ENCODE measurements around the gene TGM1.

The TGM1 gene

DNA sequence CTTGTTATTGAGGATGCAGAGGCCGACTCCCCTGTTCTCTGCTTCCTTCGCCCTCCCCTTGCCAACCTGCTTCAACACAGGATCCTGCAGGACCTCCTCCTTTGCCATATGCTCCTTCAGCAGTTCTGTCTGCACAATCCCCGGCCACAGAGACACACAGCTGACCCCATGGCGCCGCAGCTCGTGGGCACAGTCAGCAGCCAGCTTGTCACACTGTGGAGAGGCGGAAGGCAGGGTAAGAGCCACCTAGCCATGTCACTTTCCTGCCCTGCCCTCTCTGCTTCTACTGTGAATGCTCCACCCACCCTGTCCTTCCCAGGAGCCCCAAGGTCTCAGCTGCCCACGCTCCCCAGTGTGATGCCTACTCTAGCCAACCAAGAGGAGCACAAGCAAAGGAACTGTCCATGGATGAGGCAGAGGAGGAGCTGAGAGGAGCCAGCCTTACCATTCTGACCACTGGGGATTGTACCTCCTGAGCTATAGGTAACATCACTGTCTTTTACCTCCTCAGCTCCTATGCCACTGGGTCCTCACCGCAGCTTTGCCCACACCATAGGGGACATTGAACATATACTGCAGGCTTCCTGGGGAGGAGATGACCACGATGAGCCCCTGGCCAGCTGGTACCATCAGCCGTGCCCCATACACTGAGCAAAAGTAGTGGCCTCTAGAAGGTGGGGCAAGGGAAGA lies 29.3 kb upstream of the TGM1 start:
- no peak for DNase-seq (ENCODE audit: low read depth, low spot score)

DNA sequence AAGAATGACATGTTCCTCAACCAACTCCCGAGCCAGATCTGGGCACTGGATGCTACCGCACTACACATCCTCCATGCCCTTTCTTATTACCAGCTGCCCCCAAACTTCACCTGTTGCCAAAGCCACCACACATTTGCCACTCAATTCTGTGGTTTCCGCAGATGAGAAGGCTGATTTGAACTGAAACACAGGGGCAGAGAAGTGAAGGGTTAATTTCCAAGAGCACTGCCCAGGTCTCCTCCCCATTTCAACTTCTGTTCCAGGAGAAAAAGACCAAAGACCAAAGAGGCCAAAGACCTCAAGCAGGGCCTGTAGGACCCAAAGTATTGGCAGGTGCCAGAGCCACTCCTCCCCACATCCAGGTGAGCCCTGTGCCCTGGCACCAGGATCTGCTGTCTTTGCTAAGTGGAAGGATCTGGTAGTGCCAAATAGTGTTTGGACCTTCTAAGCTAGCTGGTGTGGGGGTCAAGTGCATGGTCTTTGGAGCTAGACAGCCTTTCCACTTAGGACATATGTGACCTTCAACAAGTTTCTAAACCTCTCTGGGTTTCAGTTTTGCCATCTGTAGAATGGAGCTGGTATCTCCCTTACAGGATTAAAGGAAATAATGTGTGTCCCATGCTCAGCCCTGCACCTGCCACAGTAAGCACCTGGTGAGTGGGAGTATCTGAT lies 28.6 kb upstream of the TGM1 start:
- no peak for DNase-seq (ENCODE audit: low read depth, low spot score)

DNA sequence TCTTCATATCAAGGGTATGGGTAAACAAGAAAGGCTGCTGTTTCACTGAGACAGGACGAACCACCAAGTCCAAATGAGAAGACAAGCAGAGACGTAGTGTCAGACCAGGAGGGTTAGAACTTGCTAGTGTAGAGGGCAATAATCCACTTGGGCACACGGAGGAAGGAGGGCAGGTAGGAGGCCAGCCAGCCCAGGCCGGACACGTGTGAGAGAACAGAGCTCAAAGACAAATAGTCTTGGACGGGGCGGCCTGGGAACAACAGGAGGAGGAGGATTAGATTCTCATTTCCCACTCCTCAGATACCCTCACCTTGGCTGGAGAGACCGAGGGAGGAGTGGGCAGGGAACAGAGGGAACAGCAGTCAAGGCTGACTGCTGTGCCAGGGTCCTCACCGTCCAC lies 27.8 kb upstream of the TGM1 start:
- DNase-seq (ENCODE audit: low read depth, low spot score): no peak

DNA sequence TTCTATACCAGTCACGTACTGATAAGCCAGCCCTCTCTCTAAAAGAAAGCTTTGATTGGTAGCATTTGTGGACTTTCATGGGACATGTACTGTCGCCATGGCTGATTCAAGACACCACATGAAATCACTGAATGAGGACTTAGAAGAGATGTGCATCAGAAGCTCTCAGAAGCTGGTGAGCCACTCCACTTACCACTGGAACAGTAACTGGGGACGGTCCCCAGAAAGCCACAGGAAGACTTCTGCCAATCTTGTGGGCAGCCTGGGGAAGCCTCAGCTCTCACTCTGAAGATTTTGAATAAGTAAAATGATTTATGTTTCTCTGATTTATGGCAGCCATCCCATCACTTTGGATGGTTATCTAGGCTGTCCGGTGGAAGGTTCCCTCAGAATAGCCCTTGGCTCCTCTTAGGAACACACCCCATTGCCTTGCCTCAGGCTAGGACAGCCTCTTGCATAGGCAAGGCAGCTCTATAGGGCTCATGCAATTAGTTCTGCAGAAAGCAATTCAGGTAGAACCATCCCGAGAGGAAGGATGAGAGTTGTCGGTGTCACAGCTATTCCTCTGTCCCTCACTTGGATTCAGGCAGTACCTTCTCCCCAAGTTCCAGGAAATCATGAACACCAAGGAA lies 26.8 kb upstream of the TGM1 start:
- DNase-seq (ENCODE audit: low read depth, low spot score): no peak

DNA sequence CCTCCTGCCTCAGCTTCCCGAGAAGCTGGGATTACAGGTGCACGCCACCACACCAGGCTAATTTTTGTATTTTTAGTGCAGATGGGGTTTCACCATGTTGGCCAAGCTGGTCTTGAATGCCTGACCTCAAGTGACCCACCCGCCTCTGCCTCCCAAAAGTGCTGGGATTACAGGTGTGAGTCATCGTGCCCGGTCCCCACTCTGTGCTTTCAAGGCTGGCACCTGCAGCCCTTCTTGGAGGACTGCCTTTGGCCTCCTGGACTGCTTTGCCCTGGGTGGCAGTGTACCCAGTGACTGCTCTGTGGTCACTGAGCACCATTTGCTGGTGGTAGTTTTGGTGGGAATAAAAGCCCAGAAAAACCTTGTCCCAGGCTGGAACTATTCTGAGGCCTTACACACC lies 24.0 kb upstream of the TGM1 start:
- DNase-seq (ENCODE audit: low read depth, low spot score): no peak

DNA sequence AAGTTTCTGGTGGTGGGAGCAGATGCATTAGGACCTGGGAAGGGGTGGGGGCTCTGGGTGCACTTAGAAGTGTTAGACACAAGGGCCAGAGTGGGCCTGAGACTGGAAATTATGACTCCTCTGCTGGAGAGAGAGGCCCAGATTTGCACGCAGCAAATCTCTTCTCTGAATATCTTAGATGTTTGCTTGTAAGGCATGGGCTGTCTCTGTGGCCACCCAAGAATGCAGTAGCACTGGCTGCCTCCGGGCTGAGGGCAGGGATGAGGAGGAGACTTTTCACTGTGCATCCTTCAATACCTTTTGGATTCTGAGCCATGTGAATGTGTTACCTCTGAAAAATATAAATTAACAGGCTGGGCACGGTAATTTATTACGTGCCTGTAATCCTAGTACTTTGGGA lies 22.4 kb upstream of the TGM1 start:
- no peak for DNase-seq (ENCODE audit: low read depth, low spot score)

DNA sequence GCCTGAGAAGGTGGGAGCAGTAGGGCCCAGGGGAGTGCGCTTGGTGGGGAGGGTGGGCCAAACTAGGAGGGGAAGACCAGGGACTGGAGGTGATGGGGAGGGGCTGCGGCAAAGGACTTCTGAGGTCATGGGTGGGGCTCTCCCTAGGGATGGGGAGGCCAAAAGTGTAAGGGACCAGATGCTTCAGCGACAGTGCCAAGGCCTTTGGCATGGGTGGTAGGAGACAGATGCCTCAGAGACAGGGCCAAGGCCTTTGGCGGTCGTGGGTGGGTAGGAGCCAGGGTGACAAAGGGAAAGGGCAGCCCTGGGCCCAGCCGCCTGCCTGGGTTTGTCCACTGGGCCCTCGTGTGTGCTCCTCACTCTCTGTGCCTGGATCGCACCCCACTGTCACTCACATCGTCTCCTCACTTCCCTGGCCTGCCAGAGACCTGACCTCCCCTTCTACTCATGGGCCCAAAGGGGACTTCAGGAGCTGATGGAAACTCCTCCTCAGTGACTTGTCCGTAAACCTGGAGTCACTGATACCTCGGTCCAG lies 21.6 kb upstream of the TGM1 start:
- DNase-seq (ENCODE audit: low read depth, low spot score): no peak

DNA sequence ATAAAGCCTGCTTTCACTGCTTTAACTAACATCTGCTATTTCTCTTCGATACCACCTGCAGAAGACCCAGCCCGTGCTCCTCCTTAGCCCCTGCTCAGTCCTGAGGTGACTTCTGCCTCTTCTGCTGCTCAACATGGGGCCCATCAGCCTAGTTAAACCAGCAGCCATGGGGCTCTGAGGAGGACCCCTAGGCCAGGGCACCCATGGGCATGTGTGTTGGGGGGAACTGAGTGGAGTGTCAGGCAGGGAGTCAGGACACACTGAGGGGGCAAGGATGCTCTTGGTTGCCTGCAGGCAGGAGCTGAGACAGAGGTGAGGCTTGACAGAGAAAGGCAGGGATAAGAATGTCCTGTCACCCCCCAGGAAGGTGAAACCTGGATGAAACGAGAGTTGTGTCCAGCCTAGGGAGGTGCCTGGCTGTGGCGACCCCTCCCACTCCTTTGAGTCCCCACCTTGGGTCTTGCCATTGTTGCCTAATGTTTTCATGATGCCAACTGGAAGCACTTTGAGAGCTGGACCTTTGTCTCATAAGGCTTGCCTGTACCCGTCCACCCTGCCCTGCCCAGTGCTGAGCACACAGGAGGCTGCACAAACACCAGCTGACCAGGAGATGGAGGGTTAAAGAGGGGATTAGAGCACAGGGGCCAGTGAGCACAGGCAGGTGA lies 21.0 kb upstream of the TGM1 start:
- DNase-seq (ENCODE audit: low read depth, low spot score): no peak

DNA sequence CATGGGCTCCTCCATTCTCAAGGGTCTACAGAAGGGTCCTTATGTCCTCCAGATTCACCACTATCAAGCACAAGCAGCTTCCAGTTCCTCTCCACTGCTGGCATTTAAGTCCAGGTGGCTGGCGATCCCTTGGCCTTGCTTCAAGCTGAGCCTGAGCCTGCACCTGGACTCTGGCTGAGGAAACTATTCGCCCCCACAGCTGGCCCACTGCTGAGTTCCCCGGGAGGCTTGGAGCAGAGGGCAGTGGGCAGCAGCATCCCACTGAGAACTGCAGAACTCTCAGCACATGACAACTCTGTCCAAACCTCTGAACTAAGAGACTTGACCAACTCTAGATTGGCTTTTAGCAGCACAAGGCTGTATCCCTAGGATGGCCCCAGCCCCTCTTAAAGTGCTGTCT lies 19.8 kb upstream of the TGM1 start:
- no peak for DNase-seq (ENCODE audit: low read depth, low spot score)

DNA sequence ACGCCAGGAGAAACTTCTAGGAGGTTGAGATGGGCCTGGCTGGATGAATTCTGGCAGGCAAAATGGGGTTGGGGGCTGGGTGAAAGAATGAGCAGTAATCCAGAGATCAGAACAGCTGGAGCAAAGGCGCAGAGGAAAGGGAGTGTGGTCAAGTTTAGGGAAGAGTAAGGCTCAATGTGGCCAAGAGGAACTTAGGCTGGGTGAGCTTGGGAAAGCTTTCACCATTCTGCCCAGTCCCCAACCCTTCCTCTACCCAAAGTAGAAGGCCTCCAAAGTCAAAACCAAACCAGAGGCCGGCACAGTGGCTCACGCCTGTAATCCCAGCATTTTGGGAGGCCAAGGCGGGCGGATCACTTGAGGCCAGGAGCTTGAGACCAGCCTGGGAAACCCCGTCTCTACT lies 18.7 kb upstream of the TGM1 start:
- DNase-seq (ENCODE audit: low read depth, low spot score): no peak

DNA sequence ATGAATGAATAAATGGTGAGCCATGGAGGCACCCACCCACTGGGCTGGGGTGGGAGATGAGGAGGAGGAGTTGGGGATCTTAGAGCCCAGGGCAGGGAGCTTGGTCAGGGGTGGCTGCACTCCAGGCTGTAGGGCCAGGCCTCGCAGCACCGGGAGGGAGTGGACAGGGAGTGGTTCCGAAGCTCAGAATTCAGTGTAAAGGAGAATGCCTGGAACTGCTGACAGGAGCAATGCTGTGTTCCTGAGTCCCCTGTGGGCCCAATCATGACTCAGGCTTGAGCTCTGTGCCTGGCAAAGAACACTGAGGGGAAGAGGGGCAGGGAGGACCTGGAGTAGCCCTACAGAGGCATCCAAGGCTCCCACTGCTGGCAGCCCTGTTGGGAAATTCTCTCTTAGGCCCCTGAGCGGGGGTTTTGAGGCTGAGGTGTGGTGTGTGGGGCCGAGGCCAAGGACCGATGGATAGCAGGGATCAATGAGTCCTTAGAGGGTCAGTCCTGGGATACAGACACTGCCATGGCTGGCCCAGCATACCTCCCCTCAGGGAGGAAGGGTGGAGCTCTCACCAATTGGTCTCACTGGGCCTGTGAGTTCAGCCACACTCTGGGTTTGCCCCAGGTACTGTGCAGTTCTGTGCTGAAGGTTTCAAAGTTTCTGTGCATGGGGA lies 18.0 kb upstream of the TGM1 start:
- DNase-seq (ENCODE audit: low read depth, low spot score): no peak

DNA sequence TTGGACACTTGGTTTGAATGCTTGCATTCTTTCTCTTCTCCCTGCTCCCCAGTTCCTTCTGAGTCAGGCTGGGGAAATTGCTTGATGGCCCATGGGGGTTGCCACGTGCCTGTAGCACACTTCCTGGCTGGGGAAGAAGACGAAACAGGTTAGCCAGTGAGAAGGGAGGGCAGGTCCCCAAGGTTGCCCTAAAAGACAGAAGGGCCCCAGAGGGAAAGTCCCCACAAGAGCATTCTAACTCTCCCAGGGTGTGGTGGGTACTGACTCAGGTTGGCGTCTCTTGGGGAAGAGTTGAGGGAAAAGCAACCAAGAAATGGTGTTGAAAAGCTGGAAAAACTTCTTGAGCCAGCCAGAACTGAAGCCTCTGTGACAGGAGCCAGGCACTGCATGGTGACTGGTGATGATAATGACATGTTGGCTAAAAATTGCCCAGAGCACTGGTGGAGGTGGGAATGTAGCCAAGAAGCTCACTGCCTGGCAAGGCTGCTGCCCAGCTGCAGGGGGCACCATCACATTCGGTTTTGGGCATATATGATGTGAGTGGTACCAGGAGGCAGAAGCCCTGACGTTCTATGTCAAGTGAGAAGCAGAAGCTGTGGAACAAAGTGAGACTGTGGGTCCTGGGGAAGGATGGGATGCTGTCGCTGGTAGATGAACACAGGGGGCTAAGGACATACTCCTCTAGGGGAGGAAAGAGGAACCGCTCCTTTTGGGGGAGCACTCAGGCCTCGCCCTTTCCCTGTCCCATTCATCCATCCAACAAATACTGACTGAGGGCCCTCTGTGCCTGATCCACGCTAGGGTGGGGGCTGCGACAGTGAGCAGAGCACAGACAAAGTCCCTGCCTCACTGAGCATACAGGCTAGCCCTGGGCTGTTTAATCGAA lies 16.6 kb upstream of the TGM1 start:
- no peak for DNase-seq (ENCODE audit: low read depth, low spot score)

DNA sequence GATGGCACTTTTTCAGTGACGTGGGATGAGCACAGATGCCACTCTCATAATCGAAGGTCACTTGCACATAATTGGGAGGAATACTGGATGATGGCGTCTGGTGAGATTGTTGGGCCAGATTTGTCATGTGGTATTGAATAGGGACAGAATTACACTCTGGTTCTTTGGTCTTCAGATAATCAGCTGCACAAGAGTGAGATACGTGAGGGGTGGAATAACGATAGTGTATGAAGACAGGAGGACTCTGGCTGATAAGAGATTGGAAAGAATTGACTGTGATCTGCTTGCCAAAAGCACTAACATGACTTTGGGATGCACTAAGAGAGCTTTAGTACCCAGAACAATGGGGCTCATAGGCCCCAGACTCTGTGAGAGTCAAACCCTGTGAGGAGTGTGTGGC lies 15.4 kb upstream of the TGM1 start:
- DNase-seq (ENCODE audit: low read depth, low spot score): no peak

DNA sequence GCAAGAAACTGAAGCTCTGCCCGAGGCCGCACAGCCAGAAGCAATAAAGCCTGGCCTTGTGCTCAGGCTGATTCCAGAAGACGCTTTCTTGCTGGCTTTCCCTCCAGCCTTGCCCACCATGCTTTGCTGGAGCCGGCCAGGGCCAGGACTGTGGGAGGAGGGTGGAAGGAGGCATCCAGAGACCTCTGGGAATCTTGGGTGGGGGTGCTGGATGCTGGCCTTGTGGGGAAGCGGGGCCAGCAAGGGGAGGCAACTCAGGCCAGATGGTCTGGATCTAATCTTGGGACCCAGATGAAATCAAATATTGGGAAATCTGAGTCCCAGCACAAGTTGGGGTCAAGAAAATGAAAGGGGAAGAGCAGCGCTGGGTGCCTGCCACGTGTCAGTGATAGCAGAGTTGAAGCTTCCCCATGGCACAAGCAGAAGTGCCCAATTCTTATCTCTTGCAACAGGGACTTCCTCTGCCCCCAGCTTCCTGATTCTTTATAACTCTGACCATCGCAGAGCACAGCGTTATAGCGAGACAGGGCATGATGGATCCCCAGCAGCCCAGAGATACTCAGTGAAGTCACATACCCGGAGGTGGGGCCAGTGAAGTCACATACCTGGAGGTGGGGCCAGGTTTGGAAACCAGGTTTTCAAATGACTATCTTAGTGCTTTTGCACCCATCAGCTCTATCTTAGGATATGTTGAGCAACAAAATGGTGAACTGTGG lies 14.8 kb upstream of the TGM1 start:
- no peak for DNase-seq (ENCODE audit: low read depth, low spot score)

DNA sequence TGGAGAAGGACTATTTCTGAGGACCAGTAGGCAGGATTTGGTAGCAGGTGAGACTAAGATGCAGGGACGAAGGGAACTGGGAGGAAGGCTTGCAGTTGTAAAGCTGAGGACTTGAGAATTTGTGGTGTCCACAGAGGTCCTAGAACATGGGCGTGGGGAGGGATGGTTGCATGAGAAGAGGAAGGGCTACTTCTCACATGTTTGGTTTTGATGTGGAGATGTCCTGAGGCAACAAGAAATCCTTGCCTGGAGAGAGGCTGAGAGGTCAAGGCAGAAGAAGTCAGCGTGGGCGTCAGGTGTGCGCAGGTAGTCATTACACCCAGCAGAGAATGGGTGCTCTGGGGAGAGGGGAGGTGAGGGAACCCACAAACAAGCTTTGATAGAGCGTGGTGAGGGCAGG lies 14.1 kb upstream of the TGM1 start:
- DNase-seq (ENCODE audit: low read depth, low spot score): no peak

DNA sequence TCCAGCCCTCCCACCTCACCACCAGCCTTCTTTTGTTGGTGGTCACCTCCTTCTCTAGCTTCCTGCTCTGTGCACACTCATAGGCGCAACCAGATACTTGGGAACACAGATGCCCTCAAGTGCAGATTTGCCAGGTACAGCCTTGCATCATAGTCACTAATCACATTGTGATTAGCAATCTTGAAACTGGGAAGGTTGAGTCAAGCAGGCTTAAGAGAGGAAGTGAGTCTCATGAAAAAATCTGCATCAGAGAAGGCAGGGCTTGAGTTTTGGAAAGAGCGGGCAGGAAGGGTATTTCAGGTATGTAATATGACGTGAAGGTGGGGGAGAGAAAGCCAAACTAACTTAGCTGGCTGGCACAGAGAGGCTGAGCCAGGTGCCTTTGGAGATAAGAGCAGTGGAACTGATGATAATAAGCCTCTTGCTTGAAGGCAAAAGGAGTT lies 11.1 kb upstream of the TGM1 start:
- no peak for DNase-seq (ENCODE audit: low read depth, low spot score)

DNA sequence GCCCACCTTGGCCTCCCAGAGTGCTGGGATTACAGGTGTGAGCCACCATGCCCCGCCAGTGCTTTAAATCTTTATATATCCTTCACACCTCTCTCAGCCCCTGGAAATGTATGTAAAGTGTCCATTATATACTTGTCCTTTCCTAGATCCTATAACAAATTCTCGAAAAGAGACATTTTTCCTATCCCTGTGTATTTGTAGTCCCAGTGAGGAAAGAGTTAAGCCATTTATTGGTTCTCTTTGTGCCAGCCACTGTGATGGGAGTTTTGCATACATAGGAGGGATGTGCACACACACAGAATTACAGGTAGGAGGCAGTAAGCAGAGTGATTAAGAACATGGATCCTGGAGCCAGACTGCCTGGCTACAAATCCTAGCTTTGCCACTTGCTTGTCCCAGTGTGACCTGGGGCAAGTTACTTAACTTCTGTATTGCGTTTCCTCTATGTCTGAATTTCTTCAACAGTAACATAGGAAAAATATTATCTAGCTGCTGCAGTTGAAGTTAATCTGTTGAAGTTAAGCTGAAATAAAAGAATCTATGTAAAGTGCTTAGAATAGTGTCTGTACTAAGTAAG lies 10.5 kb upstream of the TGM1 start:
- no peak for DNase-seq (ENCODE audit: low read depth, low spot score)

DNA sequence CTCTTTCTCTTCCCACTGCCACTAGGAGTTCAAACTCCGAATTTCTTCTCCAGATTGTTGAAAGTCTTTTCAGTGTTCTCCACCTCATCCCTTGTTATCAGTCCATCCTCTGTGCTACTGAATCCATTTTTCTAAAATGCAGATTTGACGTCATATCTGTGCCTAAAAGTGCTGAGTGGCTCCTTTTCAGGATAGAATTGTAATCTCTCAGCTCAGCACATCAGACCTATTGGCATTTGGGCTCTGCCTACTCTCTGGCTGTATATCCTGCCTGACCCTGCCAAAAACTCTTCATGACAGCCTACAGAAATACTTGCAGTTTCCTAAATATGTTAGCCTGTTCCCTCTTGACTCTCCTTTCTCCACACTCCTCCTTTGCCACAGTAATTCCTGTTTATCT lies 9.5 kb upstream of the TGM1 start:
- DNase-seq (ENCODE audit: low read depth, low spot score): no peak

DNA sequence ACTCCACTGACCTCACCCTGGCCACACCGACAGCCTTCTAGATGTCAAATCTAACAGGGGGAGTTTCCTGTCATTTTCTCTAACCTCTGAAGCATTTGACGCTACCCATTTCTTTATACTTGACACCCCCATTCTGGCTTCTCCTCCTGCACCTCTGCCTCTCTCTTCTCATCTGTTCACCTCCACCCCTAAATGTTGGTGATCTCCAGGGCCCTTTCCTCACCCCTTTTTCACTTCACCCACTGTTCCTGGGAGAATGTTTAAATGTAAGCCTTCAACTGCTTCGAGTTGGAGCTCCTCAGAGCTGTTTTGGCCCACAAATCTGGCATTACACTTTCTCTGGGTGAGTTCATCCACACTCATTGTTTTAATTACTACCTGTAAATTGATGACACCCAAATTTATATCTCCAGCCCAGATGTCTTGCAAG lies 8.9 kb upstream of the TGM1 start:
- no peak for DNase-seq (ENCODE audit: low read depth, low spot score)
